Neural progenitor cell (in vitro differentiated cells): ENCODE results near the gene KRT72.

Experiments used
- CTCF ChIP-seq: fragments of 200-600 bp; sonication (generic); IDR thresholded peaks from 2 replicates; pipeline ENCODE4 v1.5.1; 2017; ENCODE audit warnings: antibody characterized with exemption, mild to moderate bottlenecking
- EZH2 ChIP-seq: fragments of 200-600 bp; sonication (generic); IDR thresholded peaks from 2 replicates; pipeline ENCODE4 v1.6.1; 2017; ENCODE audit warnings: antibody characterized with exemption, mild to moderate bottlenecking, moderate library complexity
- EZH2phosphoT487 ChIP-seq: fragments of 200-600 bp; sonication (generic); IDR thresholded peaks from 2 replicates; pipeline ENCODE4 v1.6.1; 2017; ENCODE audit warnings: antibody characterized with exemption

- no peak for TF ChIP-seq EZH2phosphoT487
- TF ChIP-seq CTCF: no peak
- TF ChIP-seq EZH2: no peak
These were observed 19.8 kb downstream of the KRT72 start for GRCh38 chr12:52581481-52581880.
